ENCODE data around the gene LPP. TPM values are rescaled to one million over a fixed set of nuclear protein-coding genes. Genes with fewer than 3 reads are reported as not detected.

The LPP gene
- total RNA-seq, 3 donors from 2014 or later (not counting 1 experiment from before 2014, with no cell fraction given), result 137 to 163 (median 149) TPM

DNA sequence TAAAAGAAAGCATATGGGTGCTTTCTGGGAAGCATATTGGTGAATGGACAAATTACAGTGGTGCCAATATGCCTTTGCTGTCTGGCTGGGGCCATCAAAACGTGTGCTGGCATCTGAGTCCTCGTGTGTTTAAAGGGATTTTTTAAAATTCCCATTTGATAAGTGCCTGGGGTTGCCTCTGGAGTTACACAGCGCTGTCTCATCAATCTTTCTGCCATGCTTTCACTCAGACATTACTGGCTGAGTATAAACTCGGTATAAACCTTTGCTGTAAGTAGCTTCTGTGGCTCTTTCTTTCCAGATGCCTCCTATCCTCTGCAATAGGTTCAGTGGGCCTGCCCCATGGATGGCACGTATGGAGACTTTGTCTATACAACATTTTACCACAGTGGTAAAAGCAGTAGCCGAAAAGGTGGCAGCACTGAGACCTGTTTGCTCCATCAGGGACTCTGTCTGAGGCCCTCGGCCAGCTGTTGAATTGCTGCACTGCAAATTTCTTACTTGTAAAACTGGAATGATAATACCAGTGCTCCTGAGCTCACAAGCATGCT, 195.5 kb downstream of the LPP start:
- Histone ChIP-seq H3K27me3 (ENCODE audit: control insufficient read depth, insufficient read depth, low read length) (no peaks in the 10 kb centered on the region), H3K4me3 (ENCODE audit: low read length) (no peak overlapping the region), H3K27ac (ENCODE audit: low read length) (no peak overlapping the region), H3K9me3 (ENCODE audit: control insufficient read depth, insufficient read depth, low read length) (no peaks in the 10 kb centered on the region), H3K36me3 (ENCODE audit: control insufficient read depth, insufficient read depth, low read length) (no peaks in the 10 kb centered on the region), H3K4me1 (ENCODE audit: control insufficient read depth, insufficient read depth, low read length) (no peaks in the 10 kb centered on the region)
- ATAC-seq (no peak), DNase-seq (no peak)
- no peak overlapping the region for H3K4me3 Mint-ChIP-seq
- H3K9me3 Mint-ChIP-seq, result no peaks in the 10 kb centered on the region
- WGBS (ENCODE audit: insufficient coverage), result 92% methylated on average over 7 of the region's 7 CpGs
- H3K4me1 Mint-ChIP-seq, result peaks cover 11 to 36% of the 10 kb centered on the region in 2 donors
- no peaks in the 10 kb centered on the region for H3K27me3 Mint-ChIP-seq (ENCODE audit: low read depth in 2 of 2)
- peaks cover 8% of the 10 kb centered on the region for H3K36me3 Mint-ChIP-seq
- TF ChIP-seq, protein P1, sequence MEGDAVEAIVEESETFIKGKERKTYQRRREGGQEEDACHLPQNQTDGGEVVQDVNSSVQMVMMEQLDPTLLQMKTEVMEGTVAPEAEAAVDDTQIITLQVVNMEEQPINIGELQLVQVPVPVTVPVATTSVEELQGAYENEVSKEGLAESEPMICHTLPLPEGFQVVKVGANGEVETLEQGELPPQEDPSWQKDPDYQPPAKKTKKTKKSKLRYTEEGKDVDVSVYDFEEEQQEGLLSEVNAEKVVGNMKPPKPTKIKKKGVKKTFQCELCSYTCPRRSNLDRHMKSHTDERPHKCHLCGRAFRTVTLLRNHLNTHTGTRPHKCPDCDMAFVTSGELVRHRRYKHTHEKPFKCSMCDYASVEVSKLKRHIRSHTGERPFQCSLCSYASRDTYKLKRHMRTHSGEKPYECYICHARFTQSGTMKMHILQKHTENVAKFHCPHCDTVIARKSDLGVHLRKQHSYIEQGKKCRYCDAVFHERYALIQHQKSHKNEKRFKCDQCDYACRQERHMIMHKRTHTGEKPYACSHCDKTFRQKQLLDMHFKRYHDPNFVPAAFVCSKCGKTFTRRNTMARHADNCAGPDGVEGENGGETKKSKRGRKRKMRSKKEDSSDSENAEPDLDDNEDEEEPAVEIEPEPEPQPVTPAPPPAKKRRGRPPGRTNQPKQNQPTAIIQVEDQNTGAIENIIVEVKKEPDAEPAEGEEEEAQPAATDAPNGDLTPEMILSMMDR (IDR thresholded peaks at IDR 0.05), result no peak
- H3K27ac Mint-ChIP-seq, result no peak overlapping the region
- intact Hi-C loops (cut with micrococcal nuclease), result no loop called here

DNA sequence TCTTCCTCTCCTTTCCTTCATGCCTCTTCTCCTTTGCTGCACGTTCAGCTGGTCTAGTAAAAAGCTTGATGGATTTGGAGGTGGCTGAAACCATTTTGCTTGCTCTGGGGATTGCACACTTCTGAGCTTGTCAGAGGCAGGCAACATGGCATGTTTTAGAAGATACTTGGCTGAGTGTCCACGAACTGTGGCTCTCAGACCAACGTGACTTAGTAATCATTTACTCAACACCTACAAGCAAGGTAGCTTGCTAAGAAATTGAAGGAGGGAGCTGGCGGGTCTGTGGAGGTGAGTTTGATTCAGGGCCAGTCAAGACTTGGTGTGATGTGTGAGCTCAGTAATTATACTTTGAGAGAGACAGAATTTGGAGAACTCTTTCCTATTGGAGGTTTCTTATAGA, 196.0 kb downstream of the LPP start:
- no peak for DNase-seq
- peaks cover 8% of the 10 kb centered on the region for H3K36me3 Mint-ChIP-seq
- Histone ChIP-seq H3K27me3 (ENCODE audit: control insufficient read depth, insufficient read depth, low read length) (no peaks in the 10 kb centered on the region), H3K27ac (ENCODE audit: low read length) (no peak overlapping the region), H3K4me1 (ENCODE audit: control insufficient read depth, insufficient read depth, low read length) (no peaks in the 10 kb centered on the region), H3K4me3 (ENCODE audit: low read length) (no peak overlapping the region), H3K36me3 (ENCODE audit: control insufficient read depth, insufficient read depth, low read length) (no peaks in the 10 kb centered on the region), H3K9me3 (ENCODE audit: control insufficient read depth, insufficient read depth, low read length) (no peaks in the 10 kb centered on the region)
- intact Hi-C loops (cut with micrococcal nuclease), result no loop called here
- TF ChIP-seq, protein P1 (IDR thresholded peaks at IDR 0.05), result no peak
- no peak overlapping the region for H3K4me3 Mint-ChIP-seq
- no peak overlapping the region for H3K27ac Mint-ChIP-seq
- H3K27me3 Mint-ChIP-seq (ENCODE audit: low read depth in 2 of 2), result no peaks in the 10 kb centered on the region
- WGBS (ENCODE audit: insufficient coverage), result 100% methylated on average over 2 of the region's 4 CpGs
- peaks cover 11 to 36% of the 10 kb centered on the region in 2 donors for H3K4me1 Mint-ChIP-seq
- H3K9me3 Mint-ChIP-seq, result no peaks in the 10 kb centered on the region
- no peak for ATAC-seq

DNA sequence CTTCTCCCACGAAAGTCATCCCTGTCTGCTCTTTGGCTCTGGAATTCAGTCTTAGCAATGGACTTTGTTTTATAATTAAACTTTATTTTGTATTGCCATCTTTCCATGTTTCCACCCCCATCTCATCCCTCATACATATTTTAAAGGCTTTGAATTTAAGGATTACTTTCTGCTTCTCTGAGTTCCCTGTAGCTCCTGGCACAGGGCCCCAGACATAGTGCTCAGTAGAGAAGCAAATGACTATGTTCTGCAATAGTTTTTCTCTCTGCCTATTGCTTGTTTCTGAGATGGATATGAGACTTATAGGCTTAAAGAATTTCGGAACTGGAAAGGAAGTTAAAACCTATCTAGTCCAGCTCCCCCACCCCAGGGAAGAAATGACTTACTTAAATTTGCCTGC, 197.0 kb downstream of the LPP start:
- Mint-ChIP-seq H3K27ac (no peak overlapping the region), H3K9me3 (no peaks in the 10 kb centered on the region), H3K36me3 (peaks cover 8% of the 10 kb centered on the region), H3K27me3 (ENCODE audit: low read depth in 2 of 2) (no peaks in the 10 kb centered on the region), H3K4me3 (no peak overlapping the region), H3K4me1 (peaks cover 11 to 36% of the 10 kb centered on the region in 2 donors)
- TF ChIP-seq, protein P1 (IDR thresholded peaks at IDR 0.05), result no peak
- no peak for DNase-seq
- Histone ChIP-seq H3K4me3 (ENCODE audit: low read length) (no peak overlapping the region), H3K9me3 (ENCODE audit: control insufficient read depth, insufficient read depth, low read length) (no peaks in the 10 kb centered on the region), H3K27ac (ENCODE audit: low read length) (no peak overlapping the region), H3K4me1 (ENCODE audit: control insufficient read depth, insufficient read depth, low read length) (no peaks in the 10 kb centered on the region), H3K27me3 (ENCODE audit: control insufficient read depth, insufficient read depth, low read length) (no peaks in the 10 kb centered on the region), H3K36me3 (ENCODE audit: control insufficient read depth, insufficient read depth, low read length) (no peaks in the 10 kb centered on the region)
- WGBS (ENCODE audit: insufficient coverage), result 100% methylated on average over 1 of the region's 2 CpGs
- intact Hi-C loops (cut with micrococcal nuclease), result no loop called here
- no peak for ATAC-seq

DNA sequence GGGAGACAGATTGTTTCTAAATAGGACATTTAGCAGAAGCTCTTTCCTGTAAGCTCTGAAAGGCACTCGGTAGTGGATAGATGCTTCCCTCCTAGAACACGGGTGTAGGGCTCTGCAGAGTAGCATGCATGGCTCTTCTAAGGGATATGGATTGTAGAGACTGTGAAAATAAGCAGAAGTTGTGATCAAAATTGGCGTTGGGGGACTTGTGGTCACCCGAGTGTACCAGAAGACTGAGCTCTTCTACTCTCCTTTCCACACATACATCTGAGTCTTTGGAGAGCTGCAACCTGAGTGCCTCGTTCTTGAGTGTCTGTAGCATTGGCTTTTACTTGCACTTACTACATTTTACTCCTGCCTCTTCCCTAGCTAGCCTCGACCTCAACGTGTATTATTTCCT, 197.7 kb downstream of the LPP start:
- H3K4me3 Mint-ChIP-seq, result no peak overlapping the region
- H3K27me3 ChIP-seq (ENCODE audit: control insufficient read depth, insufficient read depth, low read length), result no peaks in the 10 kb centered on the region
- TF ChIP-seq, protein P1 (IDR thresholded peaks at IDR 0.05), result no peak
- H3K27me3 Mint-ChIP-seq (ENCODE audit: low read depth in 2 of 2), result no peaks in the 10 kb centered on the region
- WGBS (ENCODE audit: insufficient coverage), result 70% methylated on average over 7 of the region's 7 CpGs
- no peaks in the 10 kb centered on the region for H3K9me3 Mint-ChIP-seq
- H3K36me3 Mint-ChIP-seq, result peaks cover 8% of the 10 kb centered on the region
- no peaks in the 10 kb centered on the region for H3K4me1 ChIP-seq (ENCODE audit: control insufficient read depth, insufficient read depth, low read length)
- intact Hi-C loops (cut with micrococcal nuclease), result no loop called here
- peaks cover 11 to 38% of the 10 kb centered on the region in 2 donors for H3K4me1 Mint-ChIP-seq
- no peaks in the 10 kb centered on the region for H3K9me3 ChIP-seq (ENCODE audit: control insufficient read depth, insufficient read depth, low read length)
- ATAC-seq, result no peak
- no peaks in the 10 kb centered on the region for H3K36me3 ChIP-seq (ENCODE audit: control insufficient read depth, insufficient read depth, low read length)
- no peak overlapping the region for H3K27ac Mint-ChIP-seq
- H3K4me3 ChIP-seq (ENCODE audit: low read length), result no peak overlapping the region
- DNase-seq, result no peak
- H3K27ac ChIP-seq (ENCODE audit: low read length), result no peak overlapping the region
